Ovary (tissue), 9 donors: ENCODE measurements around the gene FRMD4A. TPM values are rescaled to one million over a fixed set of nuclear protein-coding genes. Genes with fewer than 3 reads are reported as not detected.

Source experiments
- DNase-seq, 5 donors: peaks; one replicate each; pipeline ENCODE4 v3.0.0-alpha.2; 2019 to 2020
- H3K27ac ChIP-seq, 2 donors: fragments of 200-600 bp; one replicate each; pipeline versions ENCODE4 v1.5.1 to v1.8.0; 2019 to 2022
- H3K27me3 ChIP-seq: fragments of 200-600 bp; one replicate; pipeline ENCODE4 v1.8.0; 2022
- H3K36me3 ChIP-seq: fragments of 200-600 bp; sonication (generic); one replicate; pipeline ENCODE4 v1.5.1; 2019
- H3K4me1 ChIP-seq: one replicate; pipeline ENCODE4 v1.8.1; 2013; ENCODE audit warnings: mild to moderate bottlenecking, moderate library complexity; ENCODE audit not compliant: insufficient read depth
- H3K4me3 ChIP-seq: fragments of 200-600 bp; sonication (generic); one replicate; pipeline ENCODE4 v1.5.1; 2017
- H3K9me3 ChIP-seq, 2 donors: fragments of 200-600 bp in 1 of 2; sonication (generic) in 1 of 2; one replicate each; pipeline versions ENCODE4 v1.5.1 to v1.8.1; 2013 to 2019; ENCODE audit warnings: mild to moderate bottlenecking in 1 of 2, moderate library complexity in 1 of 2
- EP300 ChIP-seq: sonication (generic); formaldehyde crosslinking; IDR thresholded peaks from one replicate; pipeline ENCODE4 v1.6.1; 2017; ENCODE audit warnings: antibody characterized with exemption
- POLR2A ChIP-seq: fragments of 450-650 bp; IDR thresholded peaks from one replicate; pipeline ENCODE4 v1.6.1; 2017; ENCODE audit warnings: antibody characterized with exemption, mild to moderate bottlenecking, moderate library complexity
- WGBS, 3 donors: extraction: QIAGEN DNeasy Blood & Tissue Kit in 1 of 3; methylation state at CpG; one replicate each; pipeline versions ENCODE4 v1.1.5 to v1.1.7; 2013 to 2017; 5-methylcytosine and 5-hydroxymethylcytosine counted together
- intact Hi-C, 4 donors: fragments of 100-400 bp; cut with DNase I; formaldehyde crosslinking; loops; one replicate each; pipeline versions ENCODE4 v1.11.0 to v1.15.1; 2022 to 2023
- polyA plus RNA-seq, 2 donors: library from polyadenylated mRNA; stranded (reverse); fragments of 200-250 nt in 1 of 2; fragments of 350-450 nt in 1 of 2; fragmentation: Illumina TruSeq in 1 of 2; extraction: RNeasy Lipid Tissue Mini Kit (QIAGEN cat#74804) in 1 of 2; gene quantifications; one replicate each; pipeline ENCODE4 v1.2.3, GENCODE V29; 2013 to 2014
- total RNA-seq, 7 donors: library from RNA; depleted of rRNA in 2 of 7; stranded (reverse); fragments of >200 nt in 2 of 7; fragmentation: NEBNext Ultra II Directional in 3 of 7; extraction: Animal tissue kit (Norgen Biotek cat#: 25700) in 3 of 7; gene quantifications; one replicate each; pipeline versions ENCODE4 v1.1.0 to v1.2.4, GENCODE V29; 2016 to 2023
- TF ChIP-seq, protein P1 (sequence below), 3 donors: fragments of 450-650 bp in 2 of 3; fragments of 200-600 bp in 1 of 3; IDR thresholded peaks; one replicate each; pipeline versions ENCODE4 v1.5.1 to v1.8.0; 2016 to 2022; ENCODE audit warnings: antibody characterized with exemption in 3 of 3, mild to moderate bottlenecking in 1 of 3
- donor health status: DM: no; HTN: no; CAD: no; lungs with moderate emphysema.
- donor health status: DM: no; HTN: no; CAD: no.
- donor health status: Bipolar disorder and iron deficiency.
- donor health status: DM: yes; HTN: yes; CAD: no.
- donor health status: DM: no; HTN: no; CAD: no.
- donor health status: DM: yes; HTN: yes; CAD: no.

The FRMD4A gene
- total and polyA plus RNA-seq, 9 donors: 5.5 to 24.7 (median 11.3) TPM

DNA sequence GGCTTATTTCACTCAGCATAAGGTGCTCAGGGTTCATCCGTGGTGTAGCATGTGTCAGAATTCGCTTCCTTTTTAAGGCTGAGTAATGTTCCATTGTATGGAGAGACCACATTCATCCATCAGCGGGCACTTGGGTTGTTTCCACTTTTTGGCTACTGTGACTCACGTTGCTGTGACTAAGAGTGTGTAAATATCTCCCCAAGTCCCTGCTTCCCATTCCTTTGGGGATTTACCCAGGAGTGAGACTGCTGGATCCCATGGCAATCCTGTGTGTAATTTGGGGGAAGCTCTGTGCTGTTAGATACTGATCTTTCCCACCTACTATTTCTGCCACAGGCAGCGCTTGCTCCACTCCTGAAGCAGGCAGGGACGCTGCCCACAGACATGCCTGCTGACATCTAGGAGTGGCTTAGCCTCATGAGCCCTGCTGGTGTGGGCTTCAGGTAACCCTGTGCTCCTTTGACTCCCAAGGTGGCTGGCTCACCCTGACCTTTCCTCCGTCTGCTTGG is 346.0 kb downstream of the FRMD4A start:
- TF ChIP-seq, protein P1, sequence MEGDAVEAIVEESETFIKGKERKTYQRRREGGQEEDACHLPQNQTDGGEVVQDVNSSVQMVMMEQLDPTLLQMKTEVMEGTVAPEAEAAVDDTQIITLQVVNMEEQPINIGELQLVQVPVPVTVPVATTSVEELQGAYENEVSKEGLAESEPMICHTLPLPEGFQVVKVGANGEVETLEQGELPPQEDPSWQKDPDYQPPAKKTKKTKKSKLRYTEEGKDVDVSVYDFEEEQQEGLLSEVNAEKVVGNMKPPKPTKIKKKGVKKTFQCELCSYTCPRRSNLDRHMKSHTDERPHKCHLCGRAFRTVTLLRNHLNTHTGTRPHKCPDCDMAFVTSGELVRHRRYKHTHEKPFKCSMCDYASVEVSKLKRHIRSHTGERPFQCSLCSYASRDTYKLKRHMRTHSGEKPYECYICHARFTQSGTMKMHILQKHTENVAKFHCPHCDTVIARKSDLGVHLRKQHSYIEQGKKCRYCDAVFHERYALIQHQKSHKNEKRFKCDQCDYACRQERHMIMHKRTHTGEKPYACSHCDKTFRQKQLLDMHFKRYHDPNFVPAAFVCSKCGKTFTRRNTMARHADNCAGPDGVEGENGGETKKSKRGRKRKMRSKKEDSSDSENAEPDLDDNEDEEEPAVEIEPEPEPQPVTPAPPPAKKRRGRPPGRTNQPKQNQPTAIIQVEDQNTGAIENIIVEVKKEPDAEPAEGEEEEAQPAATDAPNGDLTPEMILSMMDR (IDR thresholded peaks at IDR 0.05): no peak
- no peak for TF ChIP-seq POLR2A
- no peak for TF ChIP-seq EP300
- 74 to 89% (median 86%) methylated on average over 7 of the region's 7 CpGs for WGBS, 3 donors

DNA sequence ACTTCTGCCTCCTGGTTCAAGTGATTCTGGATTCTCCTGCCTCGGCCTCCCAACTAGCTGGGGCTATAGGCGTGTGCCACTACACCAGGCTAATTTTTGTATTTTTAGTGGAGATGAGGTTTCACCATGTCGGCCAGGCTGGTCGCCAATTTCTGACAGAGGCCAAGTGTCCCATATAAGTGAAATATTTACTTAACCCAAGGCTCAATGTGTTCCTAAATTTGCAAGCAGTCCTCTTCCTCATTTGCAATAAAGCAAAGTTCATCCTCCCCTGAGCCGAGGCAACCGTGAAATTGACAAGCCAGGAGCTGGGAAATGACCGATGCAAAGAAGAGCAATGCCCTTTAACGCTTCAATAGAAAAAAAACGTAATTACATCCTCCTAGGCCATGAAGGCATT is 347.7 kb downstream of the FRMD4A start:
- H3K4me1 ChIP-seq: no peaks in the 10 kb centered on the region
- H3K36me3 ChIP-seq: no peaks in the 10 kb centered on the region
- WGBS, 3 donors: 73 to 74% (median 73%) methylated on average over 9 of the region's 9 CpGs
- no peak overlapping the region for H3K27ac ChIP-seq
- H3K4me3 ChIP-seq: no peak overlapping the region
- no peak for DNase-seq
- no peaks in the 10 kb centered on the region for H3K9me3 ChIP-seq
- intact Hi-C loops: no loop called here
- no peak for TF ChIP-seq POLR2A
- no peak for TF ChIP-seq EP300
- TF ChIP-seq, protein P1 (IDR thresholded peaks at IDR 0.05): no peak
- no peaks in the 10 kb centered on the region for H3K27me3 ChIP-seq

More for the DNA sequence above, 346.0 kb downstream of the FRMD4A start:
- H3K27me3 ChIP-seq: no peaks in the 10 kb centered on the region
- no peak overlapping the region for H3K4me3 ChIP-seq
- peaks cover 2% of the 10 kb centered on the region for H3K4me1 ChIP-seq
- no peaks in the 10 kb centered on the region for H3K9me3 ChIP-seq
- no peak for DNase-seq
- no peak overlapping the region for H3K27ac ChIP-seq
- no peaks in the 10 kb centered on the region for H3K36me3 ChIP-seq
- intact Hi-C loops: no loop called here

DNA sequence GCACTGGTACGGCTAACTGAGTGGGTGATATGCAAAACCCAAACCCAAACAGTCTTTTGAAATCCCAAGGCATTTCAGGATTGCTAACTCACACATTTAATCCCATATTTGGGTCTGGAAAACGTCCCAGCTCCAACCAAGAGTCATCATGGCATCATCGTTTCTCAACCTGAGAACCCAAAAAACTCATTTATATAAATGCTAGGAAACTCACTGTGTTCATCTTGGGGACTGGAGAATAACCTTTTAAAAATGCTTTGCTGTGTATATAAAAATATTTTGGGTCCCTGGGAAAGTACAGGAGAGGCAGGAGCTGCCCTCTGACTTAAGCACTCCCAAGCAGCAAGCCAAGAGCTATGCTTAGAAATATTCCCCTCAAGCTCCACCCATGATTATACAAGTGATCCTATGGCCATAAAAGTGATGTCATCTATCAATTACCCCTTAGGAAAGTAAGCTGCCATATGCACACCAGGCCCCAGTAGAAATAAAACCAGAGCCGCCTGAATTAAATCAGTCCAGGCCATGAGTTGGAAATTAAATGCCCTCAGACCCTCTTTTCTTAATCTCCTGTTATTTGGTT is 352.1 kb downstream of the FRMD4A start:
- no peak overlapping the region for H3K27ac ChIP-seq
- TF ChIP-seq EP300: no peak
- no peak for TF ChIP-seq POLR2A
- TF ChIP-seq, protein P1 (IDR thresholded peaks at IDR 0.05): no peak
- no peaks in the 10 kb centered on the region for H3K27me3 ChIP-seq
- no peaks in the 10 kb centered on the region for H3K9me3 ChIP-seq
- intact Hi-C loops: no loop called here
- 33 to 59% (median 52%) methylated on average over 4 of the region's 4 CpGs for WGBS, 3 donors
- no peaks in the 10 kb centered on the region for H3K4me1 ChIP-seq
- H3K36me3 ChIP-seq: no peaks in the 10 kb centered on the region
- H3K4me3 ChIP-seq: no peak overlapping the region
- DNase-seq: no peak

- no peak for DNase-seq
- H3K4me3 ChIP-seq: no peak overlapping the region
- WGBS, 3 donors: 51 to 70% (median 68%) methylated on average over 3 of the region's 3 CpGs
- no peaks in the 10 kb centered on the region for H3K27me3 ChIP-seq
- TF ChIP-seq, protein P1 (IDR thresholded peaks at IDR 0.05): no peak
- TF ChIP-seq EP300 (no peak), POLR2A (no peak)
- H3K27ac ChIP-seq: no peak overlapping the region
- no peaks in the 10 kb centered on the region for H3K9me3 ChIP-seq
- H3K4me1 ChIP-seq: no peaks in the 10 kb centered on the region
- no peaks in the 10 kb centered on the region for H3K36me3 ChIP-seq
- intact Hi-C loops: no loop called here
Observed at GRCh38 chr10:13977861-13978532, 352.7 kb downstream of the FRMD4A start.
